GM06990 (cell line): ENCODE results near the gene BMP2K.

Experiments used
- DNase-seq: peaks from one replicate; pipeline ENCODE4 v3.0.0-alpha.2; 2011; ENCODE audit not compliant: insufficient read length; ENCODE audit errors: extremely low read depth
- H3K27me3 ChIP-seq: replicated peaks from 2 replicates; pipeline ENCODE4 v1.6.0; 2011; ENCODE audit warnings: low read length; ENCODE audit not compliant: control insufficient read depth, insufficient read depth
- H3K36me3 ChIP-seq: 2 replicates; pipeline ENCODE4 v1.5.1; 2011; ENCODE audit warnings: low read length; ENCODE audit not compliant: control insufficient read depth, insufficient read depth
- H3K4me3 ChIP-seq: replicated peaks from 2 replicates; pipeline ENCODE4 v1.5.1; 2011; ENCODE audit warnings: low read depth, mild to moderate bottlenecking, control low read depth, low read length
- TF ChIP-seq, protein P1 (sequence below): IDR thresholded peaks from 2 replicates; pipeline ENCODE4 v1.5.1; 2011; ENCODE audit warnings: low read length, control low read depth, mild to moderate bottlenecking, inconsistent platforms; ENCODE audit not compliant: insufficient read depth, poor library complexity, severe bottlenecking

Gene BMP2K

GRCh38 chr4:78953769-78954666 lies 177.9 kb downstream of the BMP2K start:
- DNase-seq = no peak
- H3K36me3 ChIP-seq = no peaks in the 10 kb centered on the region

GRCh38 chr4:78956975-78957374 lies 180.8 kb downstream of the BMP2K start:
- no peak for DNase-seq
- TF ChIP-seq, protein P1, sequence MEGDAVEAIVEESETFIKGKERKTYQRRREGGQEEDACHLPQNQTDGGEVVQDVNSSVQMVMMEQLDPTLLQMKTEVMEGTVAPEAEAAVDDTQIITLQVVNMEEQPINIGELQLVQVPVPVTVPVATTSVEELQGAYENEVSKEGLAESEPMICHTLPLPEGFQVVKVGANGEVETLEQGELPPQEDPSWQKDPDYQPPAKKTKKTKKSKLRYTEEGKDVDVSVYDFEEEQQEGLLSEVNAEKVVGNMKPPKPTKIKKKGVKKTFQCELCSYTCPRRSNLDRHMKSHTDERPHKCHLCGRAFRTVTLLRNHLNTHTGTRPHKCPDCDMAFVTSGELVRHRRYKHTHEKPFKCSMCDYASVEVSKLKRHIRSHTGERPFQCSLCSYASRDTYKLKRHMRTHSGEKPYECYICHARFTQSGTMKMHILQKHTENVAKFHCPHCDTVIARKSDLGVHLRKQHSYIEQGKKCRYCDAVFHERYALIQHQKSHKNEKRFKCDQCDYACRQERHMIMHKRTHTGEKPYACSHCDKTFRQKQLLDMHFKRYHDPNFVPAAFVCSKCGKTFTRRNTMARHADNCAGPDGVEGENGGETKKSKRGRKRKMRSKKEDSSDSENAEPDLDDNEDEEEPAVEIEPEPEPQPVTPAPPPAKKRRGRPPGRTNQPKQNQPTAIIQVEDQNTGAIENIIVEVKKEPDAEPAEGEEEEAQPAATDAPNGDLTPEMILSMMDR = no peak
- Histone ChIP-seq H3K4me3 (no peak overlapping the region), H3K27me3 (no peaks in the 10 kb centered on the region; the same call in 1 of the 2 replicates), H3K36me3 (no peaks in the 10 kb centered on the region)

More at GRCh38 chr4:78953769-78954666, 177.9 kb downstream of the BMP2K start:
- TF ChIP-seq, protein P1 = peak; percentile 38
- Histone ChIP-seq H3K4me3 (no peak overlapping the region), H3K27me3 (no peaks in the 10 kb centered on the region)

DNA sequence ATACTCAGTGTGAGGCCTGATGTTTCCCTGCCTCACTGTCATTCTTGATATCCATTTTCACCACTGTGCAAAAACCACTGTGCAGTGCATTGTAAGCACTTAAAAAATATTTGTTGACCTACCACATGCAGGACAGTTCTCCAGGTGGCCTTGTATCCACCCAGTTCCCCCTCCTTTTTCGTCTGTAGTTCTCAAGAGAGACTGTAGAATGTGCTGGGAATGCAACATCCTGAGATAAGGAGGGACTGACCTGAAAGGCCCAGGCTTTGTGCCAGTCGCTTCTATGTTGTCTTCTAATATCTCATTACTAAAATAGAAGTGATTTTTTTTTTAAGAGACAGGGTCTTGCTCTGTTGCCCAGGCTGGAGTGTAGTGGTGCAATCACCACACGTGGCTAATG lies 184.8 kb downstream of the BMP2K start:
- Histone ChIP-seq H3K4me3 (no peak overlapping the region), H3K36me3 (no peaks in the 10 kb centered on the region), H3K27me3 (no peaks in the 10 kb centered on the region; the same call in 1 of the 2 replicates)
- TF ChIP-seq, protein P1 = no peak
- DNase-seq = no peak
